NCI-H1092 (cell line): ENCODE measurements around the gene ATP13A2.

ENCODE experiments used
- DNase-seq: peaks from one replicate; lab custom pipeline; 2025; lab: John Stamatoyannopoulos, UW

Gene ATP13A2

DNA sequence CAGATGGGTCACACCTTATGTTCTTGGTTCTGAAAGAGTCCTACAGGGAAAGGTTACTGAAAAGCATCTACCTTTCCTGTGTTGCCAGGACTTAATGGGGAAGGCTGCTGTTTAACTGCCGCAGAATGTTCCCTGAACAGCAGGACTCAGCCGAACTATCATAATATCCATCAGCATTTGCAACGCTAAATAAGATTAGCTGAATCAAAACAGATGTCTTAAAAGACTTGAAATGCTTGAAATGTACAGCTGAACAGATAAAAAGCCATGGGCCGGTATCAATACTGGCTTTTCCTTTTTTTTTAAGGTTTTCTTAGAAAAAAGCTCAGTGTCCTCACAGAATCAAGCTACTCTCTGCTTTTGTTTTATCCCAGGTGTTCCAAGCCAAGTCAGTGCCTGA is 19.7 kb upstream of the ATP13A2 start:
- no peak for DNase-seq

- no peak for DNase-seq
Observed at GRCh38 chr1:17030206-17030605, 18.5 kb upstream of the ATP13A2 start.

DNA sequence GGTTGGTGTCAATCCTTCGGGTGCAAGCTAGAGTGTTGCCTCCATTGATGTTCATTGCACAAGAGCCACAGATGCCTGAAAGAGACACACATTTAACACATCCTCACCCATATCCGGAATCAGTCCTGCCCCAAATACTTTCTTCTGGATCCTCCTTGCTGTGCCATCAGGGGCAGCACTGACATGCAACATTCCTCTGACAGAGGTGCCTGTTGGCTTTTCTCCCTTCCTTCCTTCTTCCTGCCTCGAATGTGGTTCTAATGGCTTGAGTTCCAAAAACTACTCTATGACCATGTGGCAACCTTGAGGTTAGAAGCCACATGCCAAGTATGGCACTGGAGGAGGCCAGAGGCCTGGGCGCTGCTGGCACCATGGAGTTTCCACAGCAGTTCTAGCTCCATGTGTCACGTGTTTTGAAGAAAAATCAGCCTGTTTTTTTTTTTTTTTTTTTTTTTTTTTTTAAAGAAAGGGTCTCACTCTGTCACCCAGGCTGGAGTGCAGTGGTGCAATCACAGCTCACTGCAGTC is 17.0 kb upstream of the ATP13A2 start:
- no peak for DNase-seq

DNA sequence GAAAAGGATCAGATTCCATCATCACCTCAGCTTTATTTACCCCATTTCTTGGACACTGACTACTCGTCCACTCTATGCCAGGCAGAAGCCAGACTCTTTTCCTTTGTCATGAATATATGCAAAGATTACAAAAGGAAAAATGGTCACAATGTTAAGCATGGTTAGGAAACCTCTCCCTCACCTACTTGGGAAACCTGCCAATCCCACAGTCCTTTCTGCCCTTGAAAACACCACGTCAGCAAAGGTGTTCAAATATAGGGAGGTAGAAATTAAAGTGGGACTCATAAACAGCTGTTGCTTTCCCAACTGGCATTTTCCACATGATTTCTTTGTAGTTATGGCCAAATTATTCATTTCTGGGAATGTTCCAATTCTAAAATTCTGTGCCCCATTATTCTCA is 16.2 kb upstream of the ATP13A2 start:
- DNase-seq: no peak

DNA sequence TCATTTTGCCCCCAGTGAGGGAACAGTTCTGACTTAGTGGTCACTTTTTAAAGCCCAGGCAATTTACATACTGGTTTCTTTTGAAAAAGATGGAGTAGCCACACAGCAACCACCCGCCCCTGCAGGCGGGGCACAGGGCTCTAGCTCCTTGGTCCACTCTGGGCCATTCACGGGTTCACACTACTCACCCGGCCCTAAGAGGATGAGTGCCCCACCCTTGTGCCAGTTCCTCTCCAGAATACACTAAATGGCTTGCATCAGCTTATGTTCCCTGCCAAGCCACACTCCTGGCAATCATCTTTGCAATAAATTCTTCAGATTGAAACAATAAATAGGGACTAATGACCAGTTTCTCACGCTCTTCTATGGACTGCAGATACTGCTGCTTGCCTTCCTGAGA is 15.7 kb upstream of the ATP13A2 start:
- DNase-seq: no peak

DNA sequence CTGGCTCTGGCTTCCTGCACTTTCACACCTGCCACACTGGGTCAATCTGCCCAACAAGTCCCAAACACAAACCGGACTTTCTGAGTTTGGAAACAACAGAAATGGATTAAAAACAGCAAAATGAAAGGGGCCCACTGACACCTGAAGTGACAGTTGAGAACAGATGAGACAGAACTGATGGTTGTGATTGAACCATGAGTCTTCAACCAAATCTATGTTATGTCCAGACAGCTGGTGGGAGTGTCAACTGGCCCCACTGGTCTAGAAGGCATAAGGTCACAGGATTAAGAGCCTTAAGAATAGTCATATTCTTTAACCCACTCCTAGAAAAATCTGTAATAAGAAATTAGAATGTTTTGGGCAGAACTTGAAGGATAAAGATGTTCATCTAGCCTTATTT is 13.0 kb upstream of the ATP13A2 start:
- no peak for DNase-seq

DNA sequence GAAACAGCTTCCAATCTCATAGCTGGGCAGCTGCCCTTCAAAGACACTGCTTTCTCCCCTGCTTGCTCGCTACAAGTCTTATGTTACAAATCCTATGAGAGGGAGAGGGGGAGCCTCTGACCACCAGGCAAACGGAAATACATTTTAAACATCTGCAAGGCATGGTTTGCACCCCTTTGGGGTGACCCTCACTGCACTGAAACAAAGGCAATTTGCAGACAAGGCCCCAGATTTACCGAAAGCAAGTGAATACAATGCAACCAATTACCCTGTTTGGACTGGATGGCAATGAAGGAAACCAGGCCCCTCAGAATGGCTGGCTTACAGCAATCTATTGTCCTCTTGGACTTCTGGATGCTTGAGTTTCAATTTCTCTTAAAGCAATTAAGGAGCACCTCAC is 11.8 kb upstream of the ATP13A2 start:
- DNase-seq: no peak

DNA sequence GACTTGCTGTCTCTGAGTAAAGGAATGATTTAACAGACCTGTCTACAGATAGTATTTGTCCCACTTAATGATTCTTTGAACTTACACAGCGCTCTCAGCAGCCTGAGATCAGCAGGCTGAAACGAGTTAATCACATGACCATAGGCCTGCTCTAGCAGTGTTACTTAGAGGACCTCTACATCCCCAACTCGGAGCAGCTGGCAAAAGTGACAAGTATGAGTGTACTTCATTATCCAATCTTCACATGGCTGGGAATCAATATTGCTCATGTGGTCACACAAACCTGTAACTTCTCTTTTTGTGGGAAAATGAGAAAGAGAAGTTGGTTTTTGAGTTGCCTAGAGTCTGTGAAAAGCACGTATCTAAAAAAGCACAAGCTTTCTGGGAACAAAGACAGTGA is 11.4 kb upstream of the ATP13A2 start:
- no peak for DNase-seq

- DNase-seq: no peak
Observed at GRCh38 chr1:17021896-17022295, 10.2 kb upstream of the ATP13A2 start.

- no peak for DNase-seq
Observed at GRCh38 chr1:17020502-17020901, 8.8 kb upstream of the ATP13A2 start.

DNA sequence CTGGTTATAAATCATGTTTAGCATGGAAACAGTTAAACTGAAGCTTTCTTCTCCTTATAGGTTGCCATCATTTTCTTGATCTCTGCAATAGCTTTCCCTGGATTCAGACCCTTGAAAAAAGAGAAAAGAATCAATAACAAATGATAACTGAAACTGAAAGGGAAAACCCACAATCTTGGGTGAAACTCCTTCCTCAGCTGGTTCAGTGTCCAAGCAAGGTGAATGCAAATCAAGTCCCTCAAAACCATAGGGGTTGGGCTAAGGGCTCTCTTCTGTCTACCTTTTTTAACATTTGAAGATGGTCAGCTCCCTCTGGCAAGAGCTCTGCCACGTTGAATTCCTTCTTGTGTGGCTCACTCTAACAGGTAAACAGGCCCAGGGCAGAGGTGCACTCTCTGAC is 7.1 kb upstream of the ATP13A2 start:
- DNase-seq: no peak

GRCh38 chr1:17017435-17017834 is 5.7 kb upstream of the ATP13A2 start:
- DNase-seq: no peak

DNA sequence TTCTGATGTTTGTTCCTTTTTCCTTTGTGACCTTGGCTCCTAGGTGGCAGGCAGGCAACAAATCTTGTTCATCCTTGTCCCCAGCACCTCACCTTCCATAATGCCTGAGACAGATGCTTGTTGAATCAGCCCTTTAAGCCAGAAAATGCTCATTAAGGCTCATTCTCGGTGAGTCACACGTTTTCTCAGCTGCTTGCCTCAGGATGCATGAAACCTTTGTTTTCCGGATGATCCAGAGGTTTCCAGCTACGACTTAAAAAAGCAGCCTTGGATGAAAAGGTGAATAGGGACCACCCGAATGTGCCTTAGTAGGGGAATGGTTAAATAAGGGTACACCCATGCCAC is 4.6 kb upstream of the ATP13A2 start:
- DNase-seq: no peak

DNA sequence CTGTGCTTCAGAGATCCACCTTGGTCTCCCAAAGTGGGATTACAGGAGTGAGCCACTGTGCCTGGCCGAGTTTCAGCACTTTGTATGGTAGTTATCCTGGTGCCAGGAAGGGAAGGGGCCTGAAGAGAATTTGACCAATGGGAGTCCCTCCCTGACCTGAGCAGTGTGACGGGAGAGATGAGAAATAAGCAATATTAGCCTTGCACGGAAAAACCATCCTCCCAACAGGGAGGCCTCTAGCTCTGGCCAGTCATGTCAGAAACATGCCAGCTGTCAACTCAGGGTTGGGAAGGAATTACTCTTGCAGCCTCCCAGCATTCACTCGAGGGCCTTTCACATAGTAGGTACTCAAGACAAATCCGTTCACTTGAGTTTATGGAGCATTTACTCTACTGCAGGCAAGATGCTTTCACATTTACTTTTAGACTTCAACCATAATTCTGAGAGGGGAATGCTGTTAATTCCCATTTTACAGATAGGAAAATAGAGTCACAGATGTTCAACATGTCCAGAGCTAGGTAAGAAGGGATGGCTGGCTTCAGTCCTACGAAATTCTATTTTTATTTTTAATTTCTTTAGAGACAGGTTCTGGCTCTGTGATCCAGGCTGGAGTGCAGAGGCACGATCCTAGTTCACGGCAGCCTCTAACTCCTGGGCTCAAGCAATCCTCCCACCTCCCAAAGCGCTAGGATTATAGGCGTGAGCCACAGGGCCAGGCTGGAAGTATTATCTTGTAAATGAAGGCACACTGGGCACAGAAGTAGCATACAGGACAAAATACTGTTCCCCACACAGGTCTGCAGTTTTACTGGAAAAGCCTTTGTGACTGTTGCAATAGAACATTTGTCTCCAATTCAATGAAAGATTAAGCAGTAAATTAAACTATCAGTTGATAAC is 3.2 kb upstream of the ATP13A2 start:
- no peak for DNase-seq

DNA sequence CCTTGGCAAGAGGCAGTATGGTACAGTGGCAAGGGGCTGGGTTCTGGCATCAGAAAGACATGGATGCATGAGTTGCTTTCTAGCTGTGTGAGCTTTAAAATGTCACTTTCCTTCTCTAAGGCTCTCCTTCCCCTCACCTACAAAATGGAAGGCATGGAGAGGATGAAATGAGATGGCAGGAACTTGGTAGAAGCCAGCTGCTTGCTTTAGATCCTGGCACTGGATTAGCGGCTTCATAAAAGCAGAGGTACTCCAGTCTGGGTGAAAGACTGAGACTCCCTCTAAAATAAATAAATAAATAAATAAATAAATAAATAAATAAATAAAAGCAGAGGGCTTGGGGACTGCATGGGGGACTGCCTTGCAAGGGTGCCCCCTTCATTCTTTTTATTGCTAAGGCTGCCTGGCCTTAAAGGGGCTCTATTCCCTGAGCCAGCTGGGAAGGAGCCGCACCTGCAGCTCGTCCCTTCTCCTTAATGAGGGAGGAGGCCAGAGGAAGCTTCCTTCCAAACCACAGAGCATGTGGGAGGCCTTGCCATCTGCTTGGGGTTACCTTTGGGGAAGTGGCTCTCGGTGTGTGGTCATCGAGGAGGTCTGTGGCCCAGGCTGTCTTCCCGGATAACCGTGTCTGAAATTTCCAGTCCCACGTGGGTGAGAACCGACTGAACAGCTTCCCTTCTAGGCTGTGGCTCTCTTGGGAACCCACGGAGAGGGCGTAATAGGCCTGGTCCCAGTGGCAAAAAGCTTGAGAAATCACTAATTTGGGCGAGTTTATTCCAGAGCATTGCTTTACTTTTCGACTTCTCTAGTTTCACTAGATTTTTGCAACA is 2.0 kb upstream of the ATP13A2 start:
- DNase-seq: no peak

DNA sequence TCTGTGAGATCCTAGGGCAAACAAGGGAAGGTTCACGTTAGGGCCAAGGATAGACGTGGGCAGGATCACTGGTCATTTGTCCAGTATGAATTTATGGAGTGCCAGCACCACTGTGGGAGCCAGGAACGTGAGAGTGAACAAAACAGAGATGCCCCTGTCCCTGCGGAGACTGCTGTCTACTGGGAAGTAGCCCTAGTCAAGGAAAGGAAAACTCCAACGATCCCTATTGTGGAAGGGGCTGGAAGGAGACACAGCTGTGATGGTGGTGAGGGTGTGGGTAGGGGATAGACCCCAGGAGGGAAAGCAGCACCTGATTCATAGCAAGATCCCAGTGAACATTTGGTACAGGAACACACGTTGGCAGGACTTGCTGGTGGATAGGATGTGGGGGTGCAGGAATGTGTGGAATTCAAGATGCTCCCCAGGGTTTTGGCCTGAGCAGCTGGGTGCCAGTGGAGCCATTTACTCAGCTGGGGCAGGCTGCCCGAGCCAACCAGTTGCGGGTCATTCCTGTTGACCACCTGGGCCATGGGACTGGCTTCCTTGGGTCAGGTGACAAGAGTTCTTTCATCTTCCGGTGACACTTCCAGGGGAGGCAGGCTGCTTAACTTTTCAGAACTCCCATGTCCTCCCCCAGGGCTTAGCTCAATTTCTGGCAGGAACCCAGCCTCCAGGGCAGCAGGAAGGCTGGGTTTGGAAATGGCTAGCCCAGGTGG is 1.2 kb upstream of the ATP13A2 start:
- DNase-seq: no peak

DNA sequence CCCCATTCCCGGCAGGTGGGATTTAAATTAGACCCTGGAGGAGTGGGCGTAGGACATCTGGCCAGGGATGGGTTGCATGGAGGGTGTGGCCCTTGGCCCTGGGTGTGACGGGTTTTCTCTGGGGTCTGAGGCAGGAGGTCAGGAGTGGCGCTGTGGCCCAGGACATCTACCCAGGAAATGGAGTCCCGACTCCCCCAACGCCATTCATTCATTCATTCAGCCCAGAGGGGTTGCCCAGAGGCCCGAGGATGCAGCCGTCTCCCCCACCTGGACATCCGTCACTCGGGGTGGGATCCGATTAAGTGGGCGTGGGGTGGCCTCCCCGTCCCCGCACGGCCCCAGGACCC is 663 bp downstream of the ATP13A2 start:
- no peak for DNase-seq

DNA sequence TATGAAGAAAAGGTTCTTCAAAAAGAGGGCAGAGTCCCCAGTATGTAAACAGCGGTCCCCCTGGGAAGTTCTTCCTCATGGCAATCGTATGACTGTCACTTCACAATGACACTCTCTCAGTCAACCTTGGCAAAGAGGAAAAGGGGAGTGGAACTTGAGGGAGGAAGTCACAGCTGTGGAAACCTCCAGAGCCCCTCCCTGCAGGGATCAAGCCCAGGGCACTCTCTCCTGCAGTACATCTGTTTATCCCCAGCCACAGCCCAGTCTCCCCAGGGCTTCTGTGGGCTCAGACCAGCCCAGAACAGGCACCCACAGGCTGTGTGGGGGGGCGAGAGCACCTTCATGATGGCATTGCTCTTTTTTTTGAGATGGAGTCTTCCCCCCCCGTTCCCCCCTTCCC is 2.0 kb downstream of the ATP13A2 start:
- no peak for DNase-seq

- no peak for DNase-seq
Observed at GRCh38 chr1:17008208-17008855, 3.4 kb downstream of the ATP13A2 start.

DNA sequence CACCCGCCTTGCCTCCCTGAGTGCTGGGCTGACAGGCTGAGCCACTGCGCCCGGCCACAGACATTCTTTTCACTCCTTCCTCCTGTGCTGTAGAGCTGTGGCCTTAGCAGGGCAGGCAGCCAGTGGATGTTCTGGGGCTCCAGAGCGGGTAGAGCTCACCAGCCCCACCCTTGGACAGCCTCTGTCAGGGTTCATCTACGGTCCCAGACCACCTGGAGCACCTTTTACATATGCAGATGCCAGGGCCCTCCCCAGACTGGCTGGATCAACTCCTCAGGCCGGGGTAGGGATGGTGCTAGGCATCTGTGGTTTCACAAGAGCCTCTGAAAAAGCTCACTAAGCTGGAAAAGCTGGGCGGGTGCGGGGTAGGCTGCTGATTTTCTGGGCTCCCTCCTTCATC is 4.6 kb downstream of the ATP13A2 start:
- DNase-seq: no peak

GRCh38 chr1:17005365-17005740 is 6.4 kb downstream of the ATP13A2 start:
- no peak for DNase-seq
